H1 (cell line): ENCODE results near the gene GPR161. TPM values are rescaled to one million over a fixed set of nuclear protein-coding genes. Genes with fewer than 3 reads are reported as not detected.

Experiments
- BRCA1 ChIP-seq: IDR thresholded peaks from 2 replicates; pipeline ENCODE4 v1.6.1; 2012; ENCODE audit warnings: low read depth, low read length, improper control_type of control experiment
- NANOG ChIP-seq: IDR thresholded peaks from 2 replicates; pipeline ENCODE4 v1.6.1; 2011; ENCODE audit warnings: low read length, low read depth, mild to moderate bottlenecking, inconsistent platforms; ENCODE audit not compliant: insufficient read depth, poor library complexity, severe bottlenecking
- TAF7 ChIP-seq: optimal IDR thresholded peaks from 2 replicates; pipeline ENCODE3; 2011; ENCODE audit warnings: low read depth, mild to moderate bottlenecking, inconsistent platforms, low read length, moderate library complexity, borderline replicate concordance
- polyA plus RNA-seq, 7 experiments: library from polyadenylated mRNA; depleted of rRNA in 3 of 7; stranded (reverse) in 5 of 7; unstranded in 2 of 7; fragments of >200 nt in 5 of 7; fragments of 200-250 nt in 2 of 7; gene quantifications; 1 replicate in 5 of 7; 2 replicates in 1 of 7; 4 replicates in 1 of 7; pipeline versions ENCODE4 v1.2.1 to v1.2.3, GENCODE V29; 2011 to 2013; ENCODE audit warnings: missing spikeins in 2 of 7, mixed read lengths in 2 of 7
- total RNA-seq: library from RNA; stranded (reverse); fragmentation: NEBNext Ultra II Directional; extraction: Animal tissue kit (Norgen Biotek cat#: 25700); gene quantifications from 2 replicates; pipeline ENCODE4 v1.2.1, GENCODE V29; 2021
- TF ChIP-seq, protein P1 (sequence below): IDR thresholded peaks from 2 replicates; pipeline ENCODE4 v1.6.1; 2011; ENCODE audit warnings: low read depth, mild to moderate bottlenecking, low read length; ENCODE audit not compliant: insufficient read depth

The GPR161 gene
- total and polyA plus RNA-seq, 2 of the 8 experiments (the other 6 are each of a cell fraction or from before 2014, with no cell fraction given): 13.7 to 16.8 TPM

DNA sequence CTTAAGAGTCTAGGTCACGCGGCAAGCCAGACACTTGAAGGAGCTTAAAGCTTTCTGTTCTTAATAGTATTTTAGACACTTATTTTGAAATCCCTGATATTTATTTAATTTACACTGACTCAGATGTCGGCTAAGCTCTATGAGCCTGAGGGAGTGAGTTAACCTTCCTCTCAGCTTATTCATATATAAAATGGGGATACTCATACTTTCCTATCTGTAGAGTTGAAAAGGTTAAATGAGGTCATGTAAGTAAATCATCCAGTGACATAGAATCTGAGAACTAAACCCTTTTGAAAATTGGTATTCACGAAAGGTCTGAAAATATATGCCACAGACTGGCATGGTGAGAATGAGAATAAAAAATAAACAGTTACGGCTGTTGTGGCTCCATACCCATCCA, 1.4 kb upstream of the GPR161 start (continued):
- TF ChIP-seq, protein P1, sequence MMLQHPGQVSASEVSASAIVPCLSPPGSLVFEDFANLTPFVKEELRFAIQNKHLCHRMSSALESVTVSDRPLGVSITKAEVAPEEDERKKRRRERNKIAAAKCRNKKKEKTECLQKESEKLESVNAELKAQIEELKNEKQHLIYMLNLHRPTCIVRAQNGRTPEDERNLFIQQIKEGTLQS: no peak
- no peak for TF ChIP-seq TAF7
- TF ChIP-seq NANOG: no peak
- TF ChIP-seq BRCA1: no peak
